ENCODE measurements around the gene TSPOAP1. TPM values are rescaled to one million over a fixed set of nuclear protein-coding genes. Genes with fewer than 3 reads are reported as not detected.

Gene TSPOAP1
- total and polyA plus RNA-seq, 10 of the 15 experiments (the other 5 are each of a cell fraction or from before 2014, with no cell fraction given): 0.58 to 16.4 (median 4.2) TPM; not detected in 1

DNA sequence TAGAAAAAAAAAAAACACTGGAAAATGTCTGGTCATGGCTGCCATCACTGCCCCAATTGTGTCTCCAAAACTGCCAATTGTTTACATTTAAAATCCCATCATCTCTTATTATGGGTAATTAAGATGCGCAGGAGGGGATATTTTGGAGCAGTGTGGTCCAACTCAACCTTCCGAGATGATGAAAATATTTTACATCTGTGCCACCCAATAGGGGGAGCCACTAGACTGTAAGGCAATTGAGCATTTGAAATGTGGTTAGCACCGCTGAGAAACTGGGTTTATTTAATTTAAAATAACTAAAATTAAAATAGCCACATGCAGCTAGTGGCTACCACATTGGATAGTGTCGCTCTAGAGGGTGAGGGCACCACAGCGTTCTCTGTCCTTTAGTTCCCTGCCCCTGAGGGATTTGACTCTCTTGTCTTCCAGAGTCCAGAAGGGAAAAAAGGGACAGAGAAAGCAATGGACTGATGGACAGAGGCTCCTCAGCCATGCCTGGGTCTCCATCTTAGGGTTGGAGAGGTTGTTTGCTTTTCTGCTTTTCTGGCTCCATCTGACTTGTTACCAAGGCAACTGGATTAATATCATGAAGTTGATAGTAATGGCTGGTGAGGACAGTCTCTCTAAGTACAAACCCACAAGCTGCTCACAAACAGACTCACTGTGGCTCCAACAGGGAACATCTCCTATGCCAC is 51.3 kb downstream of the TSPOAP1 start:
- BruUV-seq (replicated peaks): no TSS peak
- RAD21 ChIA-PET (ENCODE audit: unreplicated experiment): no interaction called here
- no peaks in the 10 kb centered on the region for H3K79me2 ChIP-seq (ENCODE audit: control insufficient read depth, insufficient read depth, low read length)
- H3K27me3 ChIP-seq (replicated peaks in 1 of 2; ENCODE audit: control insufficient read depth in 2 of 2, insufficient read depth in 2 of 2, low read length in 1 of 2): no peaks in the 10 kb centered on the region; a peak in 1 of 4 replicates
- no peak overlapping the region for H3K27ac ChIP-seq (ENCODE audit: control insufficient read depth, insufficient read depth)
- no peaks in the 10 kb centered on the region; the same call in 1 of the 2 replicates for H3K4me1 ChIP-seq (ENCODE audit: control insufficient read depth, insufficient read depth, low read length)
- 19% methylated on average over 5 of the region's 5 CpGs for WGBS (ENCODE audit: insufficient coverage, insufficient replicate concordance, low lambda C conversion rate, missing lambda C conversion rate)
- no peaks in the 10 kb centered on the region for H3K36me3 ChIP-seq (ENCODE audit: control insufficient read depth in 2 of 2, insufficient read depth in 2 of 2, low read length in 1 of 2)
- H2AFZ ChIP-seq (ENCODE audit: control insufficient read depth, low read depth, low read length): no peak overlapping the region
- H4K20me1 ChIP-seq (ENCODE audit: control insufficient read depth, insufficient read depth): no peaks in the 10 kb centered on the region
- ATAC-seq: peak; percentile 64
- no peak overlapping the region for H3K4me3 ChIP-seq
- H3K9me3 ChIP-seq (replicated peaks; ENCODE audit: control insufficient read depth, insufficient read depth, low read length): no peaks in the 10 kb centered on the region
- no peak overlapping the region for H3K4me2 ChIP-seq (ENCODE audit: control insufficient read depth, insufficient read depth)
- SMC1A ChIA-PET (ENCODE audit: uncharacterized antibody, unreplicated experiment): interaction anchor here (1.0 kb wide), 1 partner anchor 170 kb away, joined by 3 read pairs; no protein-coding TSS in a partner anchor
- POLR2A ChIA-PET: no interaction called here
- in situ Hi-C loops (cut with MboI): no loop called here
- H3K9ac ChIP-seq (ENCODE audit: control insufficient read depth, insufficient read depth, low read length): no peak overlapping the region
- intact Hi-C loops (cut with micrococcal nuclease; ENCODE audit: unreplicated experiment): no loop called here
- no peak for DNase-seq (ENCODE audit: low read depth, low spot score)
- CTCF ChIA-PET: interaction anchor here (0.8 to 2.0 kb wide), 6 partner anchors 8 to 140 kb away, joined by 3 to 7 read pairs (median 4); partner anchors contain the start of genes RNF43 and SUPT4H1
- FAIRE-seq: no peak
- TF ChIP-seq, protein P1, sequence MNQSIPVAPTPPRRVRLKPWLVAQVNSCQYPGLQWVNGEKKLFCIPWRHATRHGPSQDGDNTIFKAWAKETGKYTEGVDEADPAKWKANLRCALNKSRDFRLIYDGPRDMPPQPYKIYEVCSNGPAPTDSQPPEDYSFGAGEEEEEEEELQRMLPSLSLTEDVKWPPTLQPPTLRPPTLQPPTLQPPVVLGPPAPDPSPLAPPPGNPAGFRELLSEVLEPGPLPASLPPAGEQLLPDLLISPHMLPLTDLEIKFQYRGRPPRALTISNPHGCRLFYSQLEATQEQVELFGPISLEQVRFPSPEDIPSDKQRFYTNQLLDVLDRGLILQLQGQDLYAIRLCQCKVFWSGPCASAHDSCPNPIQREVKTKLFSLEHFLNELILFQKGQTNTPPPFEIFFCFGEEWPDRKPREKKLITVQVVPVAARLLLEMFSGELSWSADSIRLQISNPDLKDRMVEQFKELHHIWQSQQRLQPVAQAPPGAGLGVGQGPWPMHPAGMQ (IDR thresholded peaks at IDR 0.05; ENCODE audit: borderline replicate concordance): no peak
- TF ChIP-seq, protein P2, sequence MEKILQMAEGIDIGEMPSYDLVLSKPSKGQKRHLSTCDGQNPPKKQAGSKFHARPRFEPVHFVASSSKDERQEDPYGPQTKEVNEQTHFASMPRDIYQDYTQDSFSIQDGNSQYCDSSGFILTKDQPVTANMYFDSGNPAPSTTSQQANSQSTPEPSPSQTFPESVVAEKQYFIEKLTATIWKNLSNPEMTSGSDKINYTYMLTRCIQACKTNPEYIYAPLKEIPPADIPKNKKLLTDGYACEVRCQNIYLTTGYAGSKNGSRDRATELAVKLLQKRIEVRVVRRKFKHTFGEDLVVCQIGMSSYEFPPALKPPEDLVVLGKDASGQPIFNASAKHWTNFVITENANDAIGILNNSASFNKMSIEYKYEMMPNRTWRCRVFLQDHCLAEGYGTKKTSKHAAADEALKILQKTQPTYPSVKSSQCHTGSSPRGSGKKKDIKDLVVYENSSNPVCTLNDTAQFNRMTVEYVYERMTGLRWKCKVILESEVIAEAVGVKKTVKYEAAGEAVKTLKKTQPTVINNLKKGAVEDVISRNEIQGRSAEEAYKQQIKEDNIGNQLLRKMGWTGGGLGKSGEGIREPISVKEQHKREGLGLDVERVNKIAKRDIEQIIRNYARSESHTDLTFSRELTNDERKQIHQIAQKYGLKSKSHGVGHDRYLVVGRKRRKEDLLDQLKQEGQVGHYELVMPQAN (conservative IDR thresholded peaks at IDR 0.05): no peak
- no peak for TF ChIP-seq RBBP5 (conservative IDR thresholded peaks at IDR 0.05)
- TF ChIP-seq MYB (IDR thresholded peaks at IDR 0.05; ENCODE audit: borderline replicate concordance, low read depth, low read length): no peak
- no peak for TF ChIP-seq STAT1 (conservative IDR thresholded peaks at IDR 0.05)
- TF ChIP-seq SMAD1 (IDR thresholded peaks at IDR 0.05; ENCODE audit: low read depth, partially characterized antibody): no peak
- TF ChIP-seq, protein P3, sequence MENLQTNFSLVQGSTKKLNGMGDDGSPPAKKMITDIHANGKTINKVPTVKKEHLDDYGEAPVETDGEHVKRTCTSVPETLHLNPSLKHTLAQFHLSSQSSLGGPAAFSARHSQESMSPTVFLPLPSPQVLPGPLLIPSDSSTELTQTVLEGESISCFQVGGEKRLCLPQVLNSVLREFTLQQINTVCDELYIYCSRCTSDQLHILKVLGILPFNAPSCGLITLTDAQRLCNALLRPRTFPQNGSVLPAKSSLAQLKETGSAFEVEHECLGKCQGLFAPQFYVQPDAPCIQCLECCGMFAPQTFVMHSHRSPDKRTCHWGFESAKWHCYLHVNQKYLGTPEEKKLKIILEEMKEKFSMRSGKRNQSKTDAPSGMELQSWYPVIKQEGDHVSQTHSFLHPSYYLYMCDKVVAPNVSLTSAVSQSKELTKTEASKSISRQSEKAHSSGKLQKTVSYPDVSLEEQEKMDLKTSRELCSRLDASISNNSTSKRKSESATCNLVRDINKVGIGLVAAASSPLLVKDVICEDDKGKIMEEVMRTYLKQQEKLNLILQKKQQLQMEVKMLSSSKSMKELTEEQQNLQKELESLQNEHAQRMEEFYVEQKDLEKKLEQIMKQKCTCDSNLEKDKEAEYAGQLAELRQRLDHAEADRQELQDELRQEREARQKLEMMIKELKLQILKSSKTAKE (IDR thresholded peaks at IDR 0.05; ENCODE audit: low read depth, poor library complexity, severe bottlenecking): no peak
- no peak for TF ChIP-seq HCFC1 (IDR thresholded peaks at IDR 0.05; ENCODE audit: low read length)
- no peak for TF ChIP-seq ZNF24 (IDR thresholded peaks at IDR 0.05)
- TF ChIP-seq ZNF622 (IDR thresholded peaks at IDR 0.05): no peak
- no peak for TF ChIP-seq GATAD2B (conservative IDR thresholded peaks at IDR 0.05; ENCODE audit: low read depth)
- no peak for TF ChIP-seq TBL1XR1 (IDR thresholded peaks at IDR 0.05; ENCODE audit: low read depth, low read length)
- TF ChIP-seq HDAC6 (IDR thresholded peaks at IDR 0.05; ENCODE audit: unreplicated experiment): no peak
- no peak for TF ChIP-seq SREBF2 (IDR thresholded peaks at IDR 0.05; ENCODE audit: low read length)
- TF ChIP-seq SRF (IDR thresholded peaks at IDR 0.05; ENCODE audit: low read depth in 2 of 2, low read length in 2 of 2): no peak
- no peak for TF ChIP-seq MEF2A (IDR thresholded peaks at IDR 0.05; ENCODE audit: insufficient read depth, low read depth, low read length)

All from GM12878 (cell line).